GM19035 (cell line): ENCODE measurements around the gene WDR48.

ENCODE experiments used
- ATAC-seq: cut with Tn5 transposase; IDR thresholded peaks from one replicate; pipeline ENCODE4 v1.9.1; 2021; ENCODE audit not compliant: unreplicated experiment

The WDR48 gene

GRCh38 chr3:39118931-39119660, 67.3 kb downstream of the WDR48 start:
- ATAC-seq: no peak

GRCh38 chr3:39121621-39122020, 69.8 kb downstream of the WDR48 start:
- ATAC-seq: no peak

GRCh38 chr3:39122813-39123212, 71.0 kb downstream of the WDR48 start:
- ATAC-seq: peak; percentile 55

GRCh38 chr3:39124876-39125840, 73.3 kb downstream of the WDR48 start:
- no peak for ATAC-seq

- no peak for ATAC-seq
Measured at GRCh38 chr3:39125841-39126500, 74.2 kb downstream of the WDR48 start.

GRCh38 chr3:39126532-39127071, 74.8 kb downstream of the WDR48 start:
- no peak for ATAC-seq

- no peak for ATAC-seq
Measured at GRCh38 chr3:39127269-39127907, 75.6 kb downstream of the WDR48 start.

GRCh38 chr3:39127908-39128304, 76.1 kb downstream of the WDR48 start:
- no peak for ATAC-seq

- ATAC-seq: no peak
Measured at GRCh38 chr3:39128951-39129350, 77.1 kb downstream of the WDR48 start.

GRCh38 chr3:39130026-39130425, 78.2 kb downstream of the WDR48 start:
- no peak for ATAC-seq

GRCh38 chr3:39130693-39131265, 79.0 kb downstream of the WDR48 start:
- ATAC-seq: no peak

GRCh38 chr3:39132096-39133092, 80.6 kb downstream of the WDR48 start:
- ATAC-seq: no peak

GRCh38 chr3:39133093-39133490, 81.3 kb downstream of the WDR48 start:
- ATAC-seq: no peak

- no peak for ATAC-seq
Measured at GRCh38 chr3:39133822-39134221, 82.0 kb downstream of the WDR48 start.

GRCh38 chr3:39134305-39134704, 82.5 kb downstream of the WDR48 start:
- no peak for ATAC-seq

- ATAC-seq: no peak
Measured at GRCh38 chr3:39135170-39135805, 83.5 kb downstream of the WDR48 start.

GRCh38 chr3:39136533-39137434, 85.0 kb downstream of the WDR48 start:
- ATAC-seq: no peak
